ENCODE results near the gene LYZL1.

Gene LYZL1

DNA sequence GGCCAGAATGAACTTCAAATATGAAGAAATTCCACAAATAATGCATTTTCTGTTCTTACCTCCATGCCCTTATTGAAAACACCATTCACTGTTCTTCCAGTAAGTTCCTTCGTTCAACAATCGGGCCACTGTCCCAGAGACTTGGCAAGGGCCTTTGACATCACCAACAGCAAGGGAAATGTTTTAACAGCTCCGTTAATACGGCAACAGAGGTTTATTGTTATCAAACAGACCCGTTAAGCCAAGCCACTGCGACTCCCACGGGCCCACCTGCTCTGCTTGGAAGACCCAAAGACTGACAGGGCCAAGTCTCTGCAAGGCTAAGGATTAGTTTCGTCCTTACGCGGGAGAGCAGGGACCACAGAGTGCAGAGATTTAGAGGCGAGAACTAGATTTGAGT is 43.4 kb upstream of the LYZL1 start:
- TF ChIP-seq, protein P1, sequence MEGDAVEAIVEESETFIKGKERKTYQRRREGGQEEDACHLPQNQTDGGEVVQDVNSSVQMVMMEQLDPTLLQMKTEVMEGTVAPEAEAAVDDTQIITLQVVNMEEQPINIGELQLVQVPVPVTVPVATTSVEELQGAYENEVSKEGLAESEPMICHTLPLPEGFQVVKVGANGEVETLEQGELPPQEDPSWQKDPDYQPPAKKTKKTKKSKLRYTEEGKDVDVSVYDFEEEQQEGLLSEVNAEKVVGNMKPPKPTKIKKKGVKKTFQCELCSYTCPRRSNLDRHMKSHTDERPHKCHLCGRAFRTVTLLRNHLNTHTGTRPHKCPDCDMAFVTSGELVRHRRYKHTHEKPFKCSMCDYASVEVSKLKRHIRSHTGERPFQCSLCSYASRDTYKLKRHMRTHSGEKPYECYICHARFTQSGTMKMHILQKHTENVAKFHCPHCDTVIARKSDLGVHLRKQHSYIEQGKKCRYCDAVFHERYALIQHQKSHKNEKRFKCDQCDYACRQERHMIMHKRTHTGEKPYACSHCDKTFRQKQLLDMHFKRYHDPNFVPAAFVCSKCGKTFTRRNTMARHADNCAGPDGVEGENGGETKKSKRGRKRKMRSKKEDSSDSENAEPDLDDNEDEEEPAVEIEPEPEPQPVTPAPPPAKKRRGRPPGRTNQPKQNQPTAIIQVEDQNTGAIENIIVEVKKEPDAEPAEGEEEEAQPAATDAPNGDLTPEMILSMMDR (IDR thresholded peaks at IDR 0.05; ENCODE audit: extremely low read depth, missing control alignments) = no peak
- DNase-seq (ENCODE audit: low spot score) = no peak

DNA sequence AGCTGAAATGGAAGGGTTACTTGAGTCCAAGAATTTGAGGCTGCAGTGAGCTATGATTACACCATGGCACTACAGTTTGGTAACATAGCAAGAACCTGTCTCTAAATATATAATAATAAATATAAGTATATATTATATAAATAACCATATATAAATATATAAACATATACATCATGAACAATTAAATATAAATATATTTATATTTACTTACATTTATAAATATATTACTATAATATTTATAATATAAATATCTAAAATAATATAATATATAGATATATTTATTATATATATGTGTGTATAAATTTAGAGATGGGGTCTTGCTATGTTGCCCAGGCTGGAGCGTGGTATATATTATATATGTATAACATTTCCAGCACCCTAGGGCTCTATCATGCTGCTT is 42.4 kb upstream of the LYZL1 start:
- DNase-seq (ENCODE audit: low spot score) = no peak

GRCh38 chr10:29248158-29248557 is 40.7 kb upstream of the LYZL1 start:
- TF ChIP-seq, protein P1 (IDR thresholded peaks at IDR 0.05; ENCODE audit: extremely low read depth, missing control alignments) = no peak
- DNase-seq (ENCODE audit: low spot score) = no peak

More for the DNA sequence above, 42.4 kb upstream of the LYZL1 start:
- TF ChIP-seq, protein P1 (IDR thresholded peaks at IDR 0.05; ENCODE audit: extremely low read depth, missing control alignments) = no peak

- DNase-seq (ENCODE audit: low spot score) = no peak
- TF ChIP-seq, protein P1 (IDR thresholded peaks at IDR 0.05; ENCODE audit: extremely low read depth, missing control alignments) = no peak
Observed at GRCh38 chr10:29249018-29249417, 39.9 kb upstream of the LYZL1 start.

DNA sequence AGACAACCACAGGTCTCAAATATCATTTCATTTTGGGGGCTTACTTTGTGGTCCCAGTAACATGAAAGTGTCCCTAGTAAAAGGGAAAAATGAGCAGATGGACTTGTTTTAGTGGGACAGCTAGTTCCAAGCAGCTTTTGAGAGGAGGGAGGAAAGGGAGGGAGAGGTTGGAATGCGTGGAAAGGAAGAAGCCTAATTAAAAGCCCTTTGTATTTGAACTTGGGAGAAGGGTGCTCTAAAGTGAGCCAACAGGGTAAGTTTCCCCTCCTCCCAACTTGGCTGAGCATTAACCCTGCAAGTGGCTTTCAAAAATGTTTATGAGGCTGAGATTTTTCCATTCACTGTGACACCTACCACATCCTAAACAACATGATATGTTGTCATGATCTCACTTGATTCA is 38.8 kb upstream of the LYZL1 start:
- no peak for DNase-seq (ENCODE audit: low spot score)
- TF ChIP-seq, protein P1 (IDR thresholded peaks at IDR 0.05; ENCODE audit: extremely low read depth, missing control alignments) = no peak

- no peak for DNase-seq (ENCODE audit: low spot score)
- TF ChIP-seq, protein P1 (IDR thresholded peaks at IDR 0.05; ENCODE audit: extremely low read depth, missing control alignments) = no peak
Observed at GRCh38 chr10:29252811-29253689, 35.8 kb upstream of the LYZL1 start.

DNA sequence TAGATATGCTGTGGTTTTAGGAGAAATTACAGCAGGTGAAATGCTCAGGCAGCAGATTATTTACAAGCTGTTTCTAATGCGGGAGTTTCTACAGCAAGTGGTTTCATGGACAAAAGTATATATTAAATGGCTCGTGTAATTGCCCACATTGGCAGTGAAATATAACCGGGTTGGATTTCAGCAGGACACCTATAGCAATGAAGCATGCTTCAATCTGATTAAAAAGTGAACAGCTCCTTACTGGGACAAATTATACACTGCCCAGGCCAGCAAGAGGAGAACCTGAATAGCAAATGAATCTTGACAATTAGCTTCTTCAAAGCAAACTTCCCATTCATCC is 35.2 kb upstream of the LYZL1 start:
- no peak for DNase-seq (ENCODE audit: low spot score)
- TF ChIP-seq, protein P1 (IDR thresholded peaks at IDR 0.05; ENCODE audit: extremely low read depth, missing control alignments) = no peak
